HCT116 (cell line): ENCODE results near the gene DNAJC25.

ENCODE experiments used
- POLR2AphosphoS5 ChIP-seq: IDR thresholded peaks from 2 replicates; pipeline ENCODE4 v1.6.1; 2011; ENCODE audit warnings: mild to moderate bottlenecking, low read depth, low read length, moderate library complexity
- SRF ChIP-seq: IDR thresholded peaks from 2 replicates; pipeline ENCODE4 v1.6.1; 2012; ENCODE audit warnings: low read depth
- ZFX ChIP-seq: fragments of 450-650 bp; IDR thresholded peaks from 2 replicates; pipeline ENCODE4 v1.6.1; 2017
- TF ChIP-seq, protein P1 (sequence below), 3 experiments: fragments of 200-600 bp in 1 of 3; sonication (generic) in 1 of 3; IDR thresholded peaks in 2 of 3; conservative IDR thresholded peaks in 1 of 3; 2 replicates each; pipeline ENCODE4 v1.5.1; 2012 to 2017; ENCODE audit warnings: low read depth in 2 of 3, low read length in 2 of 3, antibody characterized with exemption in 1 of 3, borderline replicate concordance in 1 of 3, control low read depth in 1 of 3, mild to moderate bottlenecking in 1 of 3, mixed read lengths in 1 of 3, mixed run types in 1 of 3, moderate library complexity in 1 of 3; ENCODE audit not compliant: insufficient read depth in 1 of 3

DNA sequence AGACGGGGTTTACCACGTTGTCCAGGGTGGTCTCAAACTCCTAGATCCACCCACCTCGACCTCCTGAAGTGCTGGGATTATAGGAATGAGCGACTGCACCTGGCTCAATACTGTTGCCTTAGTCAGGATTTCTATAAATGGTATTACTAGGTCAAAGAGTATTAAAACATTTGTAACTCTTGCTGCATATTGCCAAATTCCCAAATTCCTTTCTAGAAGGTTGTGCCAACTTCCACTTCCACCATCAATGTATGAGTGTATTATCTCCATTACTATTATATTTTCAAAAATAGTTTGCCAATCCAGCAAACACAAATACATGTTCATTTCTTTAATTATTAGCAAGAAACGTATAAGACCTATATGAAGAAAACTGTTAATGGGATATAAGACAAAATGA lies 42.3 kb upstream of the DNAJC25 start:
- TF ChIP-seq SRF: no peak
- no peak for TF ChIP-seq POLR2AphosphoS5
- TF ChIP-seq ZFX: no peak
- TF ChIP-seq, protein P1, sequence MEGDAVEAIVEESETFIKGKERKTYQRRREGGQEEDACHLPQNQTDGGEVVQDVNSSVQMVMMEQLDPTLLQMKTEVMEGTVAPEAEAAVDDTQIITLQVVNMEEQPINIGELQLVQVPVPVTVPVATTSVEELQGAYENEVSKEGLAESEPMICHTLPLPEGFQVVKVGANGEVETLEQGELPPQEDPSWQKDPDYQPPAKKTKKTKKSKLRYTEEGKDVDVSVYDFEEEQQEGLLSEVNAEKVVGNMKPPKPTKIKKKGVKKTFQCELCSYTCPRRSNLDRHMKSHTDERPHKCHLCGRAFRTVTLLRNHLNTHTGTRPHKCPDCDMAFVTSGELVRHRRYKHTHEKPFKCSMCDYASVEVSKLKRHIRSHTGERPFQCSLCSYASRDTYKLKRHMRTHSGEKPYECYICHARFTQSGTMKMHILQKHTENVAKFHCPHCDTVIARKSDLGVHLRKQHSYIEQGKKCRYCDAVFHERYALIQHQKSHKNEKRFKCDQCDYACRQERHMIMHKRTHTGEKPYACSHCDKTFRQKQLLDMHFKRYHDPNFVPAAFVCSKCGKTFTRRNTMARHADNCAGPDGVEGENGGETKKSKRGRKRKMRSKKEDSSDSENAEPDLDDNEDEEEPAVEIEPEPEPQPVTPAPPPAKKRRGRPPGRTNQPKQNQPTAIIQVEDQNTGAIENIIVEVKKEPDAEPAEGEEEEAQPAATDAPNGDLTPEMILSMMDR (IDR thresholded peaks at IDR 0.05 in 2 of 3, conservative IDR thresholded peaks at IDR 0.05 in 1 of 3; ENCODE audit: borderline replicate concordance in 1 of 3, insufficient read depth in 1 of 3, low read depth in 2 of 3, low read length in 2 of 3): no peak
